ENCODE measurements around the gene SMARCAD1. TPM values are rescaled to one million over a fixed set of nuclear protein-coding genes. Genes with fewer than 3 reads are reported as not detected.

Gene SMARCAD1, protein sequence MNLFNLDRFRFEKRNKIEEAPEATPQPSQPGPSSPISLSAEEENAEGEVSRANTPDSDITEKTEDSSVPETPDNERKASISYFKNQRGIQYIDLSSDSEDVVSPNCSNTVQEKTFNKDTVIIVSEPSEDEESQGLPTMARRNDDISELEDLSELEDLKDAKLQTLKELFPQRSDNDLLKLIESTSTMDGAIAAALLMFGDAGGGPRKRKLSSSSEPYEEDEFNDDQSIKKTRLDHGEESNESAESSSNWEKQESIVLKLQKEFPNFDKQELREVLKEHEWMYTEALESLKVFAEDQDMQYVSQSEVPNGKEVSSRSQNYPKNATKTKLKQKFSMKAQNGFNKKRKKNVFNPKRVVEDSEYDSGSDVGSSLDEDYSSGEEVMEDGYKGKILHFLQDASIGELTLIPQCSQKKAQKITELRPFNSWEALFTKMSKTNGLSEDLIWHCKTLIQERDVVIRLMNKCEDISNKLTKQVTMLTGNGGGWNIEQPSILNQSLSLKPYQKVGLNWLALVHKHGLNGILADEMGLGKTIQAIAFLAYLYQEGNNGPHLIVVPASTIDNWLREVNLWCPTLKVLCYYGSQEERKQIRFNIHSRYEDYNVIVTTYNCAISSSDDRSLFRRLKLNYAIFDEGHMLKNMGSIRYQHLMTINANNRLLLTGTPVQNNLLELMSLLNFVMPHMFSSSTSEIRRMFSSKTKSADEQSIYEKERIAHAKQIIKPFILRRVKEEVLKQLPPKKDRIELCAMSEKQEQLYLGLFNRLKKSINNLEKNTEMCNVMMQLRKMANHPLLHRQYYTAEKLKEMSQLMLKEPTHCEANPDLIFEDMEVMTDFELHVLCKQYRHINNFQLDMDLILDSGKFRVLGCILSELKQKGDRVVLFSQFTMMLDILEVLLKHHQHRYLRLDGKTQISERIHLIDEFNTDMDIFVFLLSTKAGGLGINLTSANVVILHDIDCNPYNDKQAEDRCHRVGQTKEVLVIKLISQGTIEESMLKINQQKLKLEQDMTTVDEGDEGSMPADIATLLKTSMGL
- total RNA-seq: 10 to 100 TPM in 3 of 6 experiments, 1 to 10 TPM in 3; 7.2 to 10.4 (median 9.6) TPM
- long read RNA-seq: 0 reads

DNA sequence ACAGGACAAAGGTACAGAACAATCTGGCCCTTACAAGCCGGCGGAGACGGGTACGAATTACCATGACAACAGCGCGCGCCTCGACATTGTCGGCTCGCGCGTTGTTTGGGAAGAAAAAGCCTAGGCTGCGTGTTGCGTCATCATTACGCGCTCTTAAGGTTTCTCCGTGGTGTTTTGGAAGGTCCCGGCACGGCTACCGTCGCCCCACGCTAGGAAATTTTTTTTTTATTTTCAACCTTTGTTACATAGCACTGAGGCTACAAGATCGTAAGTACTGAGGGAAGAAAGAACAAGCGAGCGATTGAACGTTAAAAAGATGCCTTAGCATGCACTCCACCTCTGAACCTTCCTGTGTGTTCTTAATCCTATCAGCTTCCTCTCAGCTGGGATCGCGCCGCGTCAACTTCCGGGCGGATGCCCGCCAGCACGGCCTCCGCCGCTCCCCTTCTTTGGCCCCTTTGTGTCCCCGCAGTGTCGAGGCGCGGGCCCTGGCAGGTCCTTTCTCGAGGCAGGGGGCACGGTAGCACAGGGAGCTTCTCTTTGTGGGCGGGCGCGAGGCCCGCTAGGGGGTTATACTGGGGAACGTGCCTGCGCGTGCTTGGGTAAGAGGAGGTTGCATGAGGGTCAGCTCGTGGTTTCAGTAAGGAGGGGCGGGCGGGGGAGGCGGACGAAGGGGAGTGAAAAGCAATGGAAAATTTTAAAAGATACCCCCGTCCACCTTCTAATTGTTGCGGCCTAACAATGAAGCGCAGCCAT lies at the start of gene SMARCAD1:
SMARCAD1 (plus strand) TSS at position 397 of the 756 bp plus-strand sequence. CDS start 530 bp downstream, outside the sequence.
- intact Hi-C loops (cut with DNase I): no loop called here
- Histone ChIP-seq H3K4me1 (peaks cover 0 to 13% (median 4%) of the 10 kb centered on the region in 4 donors), H3K27ac (peak within 1 kb of the TSS; percentile 62 to 84 (median 79)), H3K4me3 (peak within 1 kb of the TSS; percentile 52 to 90 (median 79)), H3K36me3 (peaks cover 0 to 17% (median 2%) of the 10 kb centered on the region in 4 donors), H3K27me3 (no peaks in the 10 kb centered on the region), H3K9me3 (no peaks in the 10 kb centered on the region)
- WGBS (ENCODE audit: insufficient coverage, low coverage, low lambda C conversion rate, missing lambda C conversion rate): under 1% methylated on average over 53 of the region's 57 CpGs
- TF ChIP-seq POLR2A (IDR thresholded peaks at IDR 0.05): peak; percentile 49
- TF ChIP-seq, protein P1, sequence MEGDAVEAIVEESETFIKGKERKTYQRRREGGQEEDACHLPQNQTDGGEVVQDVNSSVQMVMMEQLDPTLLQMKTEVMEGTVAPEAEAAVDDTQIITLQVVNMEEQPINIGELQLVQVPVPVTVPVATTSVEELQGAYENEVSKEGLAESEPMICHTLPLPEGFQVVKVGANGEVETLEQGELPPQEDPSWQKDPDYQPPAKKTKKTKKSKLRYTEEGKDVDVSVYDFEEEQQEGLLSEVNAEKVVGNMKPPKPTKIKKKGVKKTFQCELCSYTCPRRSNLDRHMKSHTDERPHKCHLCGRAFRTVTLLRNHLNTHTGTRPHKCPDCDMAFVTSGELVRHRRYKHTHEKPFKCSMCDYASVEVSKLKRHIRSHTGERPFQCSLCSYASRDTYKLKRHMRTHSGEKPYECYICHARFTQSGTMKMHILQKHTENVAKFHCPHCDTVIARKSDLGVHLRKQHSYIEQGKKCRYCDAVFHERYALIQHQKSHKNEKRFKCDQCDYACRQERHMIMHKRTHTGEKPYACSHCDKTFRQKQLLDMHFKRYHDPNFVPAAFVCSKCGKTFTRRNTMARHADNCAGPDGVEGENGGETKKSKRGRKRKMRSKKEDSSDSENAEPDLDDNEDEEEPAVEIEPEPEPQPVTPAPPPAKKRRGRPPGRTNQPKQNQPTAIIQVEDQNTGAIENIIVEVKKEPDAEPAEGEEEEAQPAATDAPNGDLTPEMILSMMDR (IDR thresholded peaks at IDR 0.05): no peak
- DNase-seq: peak; percentile 85 to 88 (median 86)
- peak; percentile 95 to 97 (median 96) for ATAC-seq

DNA sequence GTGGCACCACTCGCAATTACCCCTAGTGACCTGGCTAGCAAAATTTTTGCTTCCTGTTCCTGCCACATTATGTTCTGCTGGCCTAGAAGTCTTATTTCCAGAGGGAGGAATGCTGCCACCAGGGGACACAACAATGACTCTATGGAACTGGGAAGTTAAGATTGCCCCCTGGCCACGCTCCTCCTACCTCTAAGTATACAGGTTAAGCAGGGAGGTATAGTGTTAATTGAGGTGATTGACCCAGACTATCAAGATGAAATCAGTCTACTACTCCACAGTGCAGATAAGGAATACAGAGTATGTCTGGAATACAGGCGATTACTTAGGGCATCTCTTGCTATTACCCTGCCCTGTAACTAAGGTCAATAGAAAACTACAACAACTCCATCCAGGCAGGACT lies 48.8 kb upstream of the SMARCAD1 start:
- DNase-seq (no peak), ATAC-seq (no peak)
- Histone ChIP-seq H3K4me1 (no peaks in the 10 kb centered on the region), H3K36me3 (no peaks in the 10 kb centered on the region), H3K27ac (no peak overlapping the region), H3K4me3 (no peak overlapping the region), H3K27me3 (no peaks in the 10 kb centered on the region), H3K9me3 (no peaks in the 10 kb centered on the region)
- 74% methylated on average over 3 of the region's 3 CpGs for WGBS (ENCODE audit: insufficient coverage, low coverage, low lambda C conversion rate, missing lambda C conversion rate)
- intact Hi-C loops (cut with DNase I): no loop called here
- no peak for TF ChIP-seq POLR2A (IDR thresholded peaks at IDR 0.05)
- TF ChIP-seq, protein P1 (IDR thresholded peaks at IDR 0.05): no peak

DNA sequence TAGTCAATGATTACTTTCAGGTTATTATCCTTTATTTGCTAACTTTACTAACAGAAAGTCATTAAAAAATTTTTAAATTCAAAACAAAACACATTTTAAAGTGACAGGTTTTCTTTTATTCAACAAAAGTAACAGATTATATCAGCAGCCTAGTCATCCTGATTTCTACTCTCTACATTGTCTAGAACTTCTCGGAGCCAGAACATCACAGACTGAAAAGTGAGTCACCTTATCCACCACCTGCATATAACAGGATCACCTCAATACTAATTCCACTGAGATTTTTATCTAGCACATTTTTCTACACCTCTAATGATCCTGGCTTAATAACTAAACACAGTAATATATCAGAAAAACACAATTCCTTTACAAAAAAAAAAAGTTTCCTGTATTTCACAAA lies 47.9 kb upstream of the SMARCAD1 start:
- WGBS (ENCODE audit: insufficient coverage, low coverage, low lambda C conversion rate, missing lambda C conversion rate): 69% methylated on average over 1 of the region's 1 CpG
- intact Hi-C loops (cut with DNase I): no loop called here
- Histone ChIP-seq H3K27ac (no peak overlapping the region), H3K4me3 (no peak overlapping the region), H3K9me3 (no peaks in the 10 kb centered on the region), H3K27me3 (no peaks in the 10 kb centered on the region), H3K4me1 (no peaks in the 10 kb centered on the region), H3K36me3 (no peaks in the 10 kb centered on the region)
- DNase-seq (no peak), ATAC-seq (no peak)
- TF ChIP-seq, protein P1 (IDR thresholded peaks at IDR 0.05): no peak
- TF ChIP-seq POLR2A (IDR thresholded peaks at IDR 0.05): no peak

DNA sequence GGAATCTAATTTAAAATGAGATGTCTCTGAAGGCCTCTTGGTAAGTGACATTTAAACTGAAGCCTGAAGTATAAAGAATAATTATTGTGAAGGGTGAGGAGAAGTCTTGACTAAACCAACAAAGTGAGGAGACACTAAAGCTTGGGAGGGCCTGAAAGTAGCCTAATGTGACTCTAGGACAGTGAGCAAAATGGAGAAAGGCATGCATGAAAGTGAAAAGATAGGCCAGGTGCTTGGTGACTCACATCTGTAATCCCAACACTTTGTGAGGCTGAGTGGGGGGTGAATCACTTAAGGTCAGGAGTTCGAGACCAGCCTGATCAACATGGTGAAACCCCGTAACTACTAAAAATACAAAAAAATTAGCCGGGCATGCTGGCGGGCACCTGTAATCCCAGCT lies 46.9 kb upstream of the SMARCAD1 start:
- Histone ChIP-seq H3K27ac (no peak overlapping the region), H3K36me3 (no peaks in the 10 kb centered on the region), H3K9me3 (no peaks in the 10 kb centered on the region), H3K4me3 (no peak overlapping the region), H3K27me3 (no peaks in the 10 kb centered on the region), H3K4me1 (no peaks in the 10 kb centered on the region)
- 100% methylated on average over 2 of the region's 4 CpGs for WGBS (ENCODE audit: insufficient coverage, low coverage, low lambda C conversion rate, missing lambda C conversion rate)
- no peak for ATAC-seq
- DNase-seq: no peak
- intact Hi-C loops (cut with DNase I): no loop called here
- TF ChIP-seq, protein P1 (IDR thresholded peaks at IDR 0.05): no peak
- TF ChIP-seq POLR2A (IDR thresholded peaks at IDR 0.05): no peak

Data from right lobe of liver (tissue), 6 donors.